ENCODE data around the gene PRKAR2B.
"Not testable (repeated sequence)": the region's sequence is repeated elsewhere in the genome, so short reads cannot be mapped to it uniquely, and the experiment has no call there.

Gene PRKAR2B

DNA sequence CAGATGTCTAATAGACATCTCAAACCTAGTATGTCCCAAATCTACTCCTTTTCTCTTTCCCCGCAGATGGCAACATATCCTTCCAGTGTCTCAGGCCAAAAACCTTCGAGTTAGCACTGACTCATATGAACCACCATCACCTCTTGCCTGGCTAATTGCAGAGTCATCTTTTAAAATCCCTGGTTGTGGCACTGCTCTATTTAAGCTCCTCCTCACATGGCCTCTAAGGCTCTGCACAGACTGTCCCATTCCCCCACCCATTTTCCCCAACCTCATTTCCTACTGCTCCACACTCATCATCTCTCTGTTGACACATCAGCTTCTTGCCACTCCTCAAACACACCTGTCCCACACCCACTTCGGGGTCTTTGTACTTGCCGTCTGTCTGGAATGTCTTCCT is 107.5 kb downstream of the PRKAR2B start:
- Histone ChIP-seq H4K12ac (ENCODE audit: low read depth, low read length) (no peak overlapping the region), H3K4ac (ENCODE audit: low read depth, low read length) (no peak overlapping the region), H3K36me3 (ENCODE audit: control insufficient read depth in 1 of 2, insufficient read depth in 2 of 2, low read length in 2 of 2) (no peaks in the 10 kb centered on the region), H3K18ac (ENCODE audit: low read length) (no peak overlapping the region), H2BK120ac (ENCODE audit: insufficient read depth, low read length, poor library complexity) (no peak overlapping the region), H3K27me3 (ENCODE audit: insufficient read depth, low read length) (no peaks in the 10 kb centered on the region), H2BK5ac (ENCODE audit: low read depth, low read length, poor library complexity) (no peak overlapping the region), H4K91ac (ENCODE audit: low read depth, low read length) (no peak overlapping the region), H3K4me2 (ENCODE audit: low read length) (no peak overlapping the region), H3K14ac (ENCODE audit: low read length) (no peak overlapping the region), H2AFZ (ENCODE audit: insufficient read depth, low read length, poor library complexity) (no peak overlapping the region), H2AK5ac (ENCODE audit: low read length) (no peak overlapping the region), H3K4me3 (ENCODE audit: low read depth, low read length) (no peak overlapping the region), H3K9me3 (ENCODE audit: insufficient read depth, low read depth, low read length) (no peaks in the 10 kb centered on the region), H3K23ac (ENCODE audit: low read length) (no peak overlapping the region), H4K8ac (ENCODE audit: low read depth, low read length) (no peak overlapping the region), H3K79me2 (ENCODE audit: control insufficient read depth, insufficient read depth, low read length, poor library complexity) (no peaks in the 10 kb centered on the region), H3K4me1 (ENCODE audit: control insufficient read depth in 1 of 2, insufficient read depth in 2 of 2, low read length in 2 of 2) (no peaks in the 10 kb centered on the region), H3K79me1 (ENCODE audit: low read length) (no peaks in the 10 kb centered on the region), H2BK12ac (ENCODE audit: low read length) (no peak overlapping the region), H3K27ac (ENCODE audit: low read depth, low read length) (no peak overlapping the region), H3K9ac (ENCODE audit: low read length) (no peak overlapping the region)
- peak in 1 of 2 donors; percentile 50 for DNase-seq
- WGBS (ENCODE audit: extremely low coverage, insufficient coverage, insufficient read length), result no CpG with 5 or more reads among the region's 4 CpGs

DNA sequence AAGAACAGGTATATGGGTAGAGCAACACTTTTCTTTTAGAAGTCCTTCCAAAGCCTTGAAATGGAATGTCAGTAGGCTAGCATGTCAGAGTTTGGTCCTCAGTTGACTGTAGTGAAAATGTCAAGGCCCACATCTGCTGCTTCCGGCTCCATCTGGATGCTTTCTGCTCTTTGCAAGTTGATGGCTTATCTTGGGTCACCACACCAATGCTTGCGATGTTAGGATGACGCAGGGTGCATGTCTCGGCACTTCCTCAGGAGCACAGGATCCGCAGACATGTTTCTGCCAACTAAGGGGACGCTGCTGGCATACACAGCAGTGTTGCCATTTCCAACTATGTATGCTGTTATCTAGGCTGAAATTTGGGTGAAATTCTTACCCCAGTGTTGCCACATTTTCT is 110.3 kb downstream of the PRKAR2B start:
- Histone ChIP-seq H2AK5ac (ENCODE audit: low read length) (no peak overlapping the region), H3K9ac (ENCODE audit: low read length) (no peak overlapping the region), H3K18ac (ENCODE audit: low read length) (no peak overlapping the region), H3K79me1 (ENCODE audit: low read length) (no peaks in the 10 kb centered on the region), H3K4me1 (ENCODE audit: control insufficient read depth in 1 of 2, insufficient read depth in 2 of 2, low read length in 2 of 2) (no peaks in the 10 kb centered on the region), H3K9me3 (ENCODE audit: insufficient read depth, low read depth, low read length) (no peaks in the 10 kb centered on the region), H2AFZ (ENCODE audit: insufficient read depth, low read length, poor library complexity) (no peak overlapping the region), H3K23ac (ENCODE audit: low read length) (no peak overlapping the region), H2BK5ac (ENCODE audit: low read depth, low read length, poor library complexity) (no peak overlapping the region), H4K91ac (ENCODE audit: low read depth, low read length) (no peak overlapping the region), H3K79me2 (ENCODE audit: control insufficient read depth, insufficient read depth, low read length, poor library complexity) (no peaks in the 10 kb centered on the region), H3K27ac (ENCODE audit: low read depth, low read length) (no peak overlapping the region), H3K4ac (ENCODE audit: low read depth, low read length) (no peak overlapping the region), H2BK120ac (ENCODE audit: insufficient read depth, low read length, poor library complexity) (no peak overlapping the region), H4K8ac (ENCODE audit: low read depth, low read length) (no peak overlapping the region), H2BK12ac (ENCODE audit: low read length) (no peak overlapping the region), H3K4me2 (ENCODE audit: low read length) (no peak overlapping the region), H4K12ac (ENCODE audit: low read depth, low read length) (no peak overlapping the region), H3K4me3 (ENCODE audit: low read depth, low read length) (no peak overlapping the region), H3K36me3 (ENCODE audit: control insufficient read depth in 1 of 2, insufficient read depth in 2 of 2, low read length in 2 of 2) (no peaks in the 10 kb centered on the region), H3K27me3 (ENCODE audit: insufficient read depth, low read length) (no peaks in the 10 kb centered on the region), H3K14ac (ENCODE audit: low read length) (no peak overlapping the region)
- DNase-seq, result peak; percentile 77 to 90
- WGBS (ENCODE audit: extremely low coverage, insufficient coverage, insufficient read length), result no CpG with 5 or more reads among the region's 6 CpGs

DNA sequence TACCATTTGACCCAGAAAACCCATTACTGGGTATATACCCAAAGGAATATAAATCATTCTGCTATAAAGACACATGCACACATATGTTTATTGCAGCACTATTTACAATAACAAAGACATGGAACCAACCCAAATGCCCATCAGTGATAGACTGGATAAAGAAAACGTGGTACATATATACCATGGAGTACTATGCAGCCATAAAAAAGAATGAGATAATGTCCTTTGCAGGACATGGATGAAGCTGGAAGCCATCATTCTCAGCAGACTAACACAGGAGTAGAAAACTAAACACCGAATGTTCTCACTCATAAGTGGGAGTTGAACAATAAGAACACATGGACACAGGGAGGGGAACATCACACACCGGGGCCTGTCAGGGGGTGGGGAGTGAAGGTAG is 111.2 kb downstream of the PRKAR2B start:
- H3K4me3 ChIP-seq (ENCODE audit: low read depth, low read length); H3K27ac ChIP-seq (ENCODE audit: low read depth, low read length); H2AK5ac ChIP-seq (ENCODE audit: low read length); H2AFZ ChIP-seq (ENCODE audit: insufficient read depth, low read length, poor library complexity); H3K18ac ChIP-seq (ENCODE audit: low read length); H4K8ac ChIP-seq (ENCODE audit: low read depth, low read length); H3K4me2 ChIP-seq (ENCODE audit: low read length); H2BK5ac ChIP-seq (ENCODE audit: low read depth, low read length, poor library complexity); H3K23ac ChIP-seq (ENCODE audit: low read length); H4K12ac ChIP-seq (ENCODE audit: low read depth, low read length); H3K9me3 ChIP-seq (ENCODE audit: insufficient read depth, low read depth, low read length); H2BK12ac ChIP-seq (ENCODE audit: low read length); DNase-seq; H3K27me3 ChIP-seq (ENCODE audit: insufficient read depth, low read length); H3K9ac ChIP-seq (ENCODE audit: low read length); H3K79me2 ChIP-seq (ENCODE audit: control insufficient read depth, insufficient read depth, low read length, poor library complexity); H3K79me1 ChIP-seq (ENCODE audit: low read length); H3K4ac ChIP-seq (ENCODE audit: low read depth, low read length); H4K91ac ChIP-seq (ENCODE audit: low read depth, low read length); H3K4me1 ChIP-seq (ENCODE audit: control insufficient read depth in 1 of 2, insufficient read depth in 2 of 2, low read length in 2 of 2); H3K36me3 ChIP-seq (ENCODE audit: control insufficient read depth in 1 of 2, insufficient read depth in 2 of 2, low read length in 2 of 2); H2BK120ac ChIP-seq (ENCODE audit: insufficient read depth, low read length, poor library complexity); H3K14ac ChIP-seq (ENCODE audit: low read length): not testable (repeated sequence)
- no CpG with 5 or more reads among the region's 3 CpGs for WGBS (ENCODE audit: extremely low coverage, insufficient coverage, insufficient read length)

DNA sequence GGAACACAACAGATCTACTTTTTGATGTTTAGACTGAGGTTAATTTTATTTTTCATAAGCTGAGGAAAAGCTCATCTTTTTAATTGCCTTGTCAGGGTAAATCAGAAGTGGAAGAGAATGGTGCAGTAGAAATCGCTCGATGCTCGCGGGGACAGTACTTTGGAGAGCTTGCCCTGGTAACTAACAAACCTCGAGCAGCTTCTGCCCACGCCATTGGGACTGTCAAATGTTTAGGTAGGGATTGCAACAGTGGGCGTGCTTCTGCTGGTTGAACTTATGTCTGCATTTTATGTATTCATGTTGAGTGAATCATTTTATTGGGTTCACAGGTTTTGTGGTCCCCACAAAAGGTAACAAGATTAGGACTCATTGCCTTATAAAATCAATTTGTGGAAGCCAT is 112.6 kb downstream of the PRKAR2B start:
- no peaks in the 10 kb centered on the region for H3K79me1 ChIP-seq (ENCODE audit: low read length)
- H2AK5ac ChIP-seq (ENCODE audit: low read length), result no peak overlapping the region
- no peak overlapping the region for H4K91ac ChIP-seq (ENCODE audit: low read depth, low read length)
- H2BK5ac ChIP-seq (ENCODE audit: low read depth, low read length, poor library complexity), result no peak overlapping the region
- H3K4me2 ChIP-seq (ENCODE audit: low read length), result no peak overlapping the region
- H4K12ac ChIP-seq (ENCODE audit: low read depth, low read length), result no peak overlapping the region
- H2AFZ ChIP-seq (ENCODE audit: insufficient read depth, low read length, poor library complexity), result no peak overlapping the region
- no peak overlapping the region for H3K14ac ChIP-seq (ENCODE audit: low read length)
- H3K23ac ChIP-seq (ENCODE audit: low read length), result no peak overlapping the region
- H4K8ac ChIP-seq (ENCODE audit: low read depth, low read length), result no peak overlapping the region
- no peaks in the 10 kb centered on the region for H3K36me3 ChIP-seq (ENCODE audit: control insufficient read depth in 1 of 2, insufficient read depth in 2 of 2, low read length in 2 of 2)
- H3K9ac ChIP-seq (ENCODE audit: low read length), result no peak overlapping the region
- peak in 1 of 2 donors; percentile 46 for DNase-seq
- H3K18ac ChIP-seq (ENCODE audit: low read length), result no peak overlapping the region
- no peaks in the 10 kb centered on the region for H3K4me1 ChIP-seq (ENCODE audit: control insufficient read depth in 1 of 2, insufficient read depth in 2 of 2, low read length in 2 of 2)
- no peaks in the 10 kb centered on the region for H3K9me3 ChIP-seq (ENCODE audit: insufficient read depth, low read depth, low read length)
- H3K27ac ChIP-seq (ENCODE audit: low read depth, low read length), result no peak overlapping the region
- H3K27me3 ChIP-seq (ENCODE audit: insufficient read depth, low read length), result no peaks in the 10 kb centered on the region
- no peak overlapping the region for H3K4me3 ChIP-seq (ENCODE audit: low read depth, low read length)
- WGBS (ENCODE audit: extremely low coverage, insufficient coverage, insufficient read length), result no CpG with 5 or more reads among the region's 7 CpGs
- no peak overlapping the region for H2BK120ac ChIP-seq (ENCODE audit: insufficient read depth, low read length, poor library complexity)
- H3K4ac ChIP-seq (ENCODE audit: low read depth, low read length), result no peak overlapping the region
- no peaks in the 10 kb centered on the region for H3K79me2 ChIP-seq (ENCODE audit: control insufficient read depth, insufficient read depth, low read length, poor library complexity)
- no peak overlapping the region for H2BK12ac ChIP-seq (ENCODE audit: low read length)
